Stimulated activated CD4-positive, alpha-beta T cell treated with anti-CD3 and anti-CD28 coated beads, Interleukin-12 subunit alpha, Interleukin-12 subunit beta, amount 100 ng/mL, for 48 hours (primary cell): ENCODE results near the gene AOPEP.
A peak's percentile ranks its signal among the peaks of the same experiment; 100 is the strongest.

Experiments used
- DNase-seq, 3 donors: peaks; one replicate each; pipeline ENCODE4 v3.0.0-alpha.2; 2020; ENCODE audit warnings: low read depth in 2 of 3, low spot score in 1 of 3

The AOPEP gene

DNA sequence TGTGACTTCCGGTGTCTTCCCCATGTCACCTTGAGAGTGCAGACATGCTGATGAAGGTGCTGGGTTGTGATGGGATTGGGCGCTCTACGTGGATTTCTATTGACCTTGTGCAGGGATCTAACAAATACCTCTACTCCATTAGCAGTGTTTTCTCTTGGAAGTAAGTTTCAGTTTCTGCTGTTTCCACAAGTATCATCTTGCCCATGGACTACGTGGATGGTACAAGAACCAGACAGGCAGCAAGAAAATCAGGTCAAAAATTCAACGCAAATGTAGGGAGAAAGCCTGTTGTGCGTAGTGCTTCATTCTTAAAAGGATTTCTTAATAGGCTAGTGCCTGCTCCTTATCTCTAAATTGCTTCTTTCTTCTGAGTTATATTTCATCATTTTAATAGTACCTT is 60.8 kb downstream of the AOPEP start:
- DNase-seq = no peak

- DNase-seq = no peak
These were observed 62.1 kb downstream of the AOPEP start for GRCh38 chr9:94788570-94789105.

DNA sequence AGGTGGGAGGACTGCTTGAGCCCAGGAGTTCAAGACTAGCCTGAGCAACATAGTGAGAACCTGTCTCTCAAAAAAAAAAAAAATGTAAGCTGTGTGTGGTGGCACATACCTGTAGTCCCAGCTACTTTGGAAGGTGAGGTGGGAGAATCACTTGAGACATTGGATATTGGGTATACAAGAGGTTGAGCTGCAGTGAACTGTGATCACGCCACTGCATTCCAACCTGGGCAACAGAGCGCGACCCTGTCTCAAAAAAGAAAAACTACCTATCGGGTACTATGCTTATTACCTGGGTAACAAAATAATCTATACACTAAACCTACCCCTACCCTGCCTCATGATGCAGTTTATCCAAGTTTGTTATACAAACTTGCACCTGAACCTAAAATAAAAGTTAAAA is 64.9 kb downstream of the AOPEP start:
- DNase-seq = no peak

- no peak for DNase-seq
These were observed 66.0 kb downstream of the AOPEP start for GRCh38 chr9:94792511-94792910.

GRCh38 chr9:94794476-94795167 is 68.1 kb downstream of the AOPEP start:
- DNase-seq = no peak

GRCh38 chr9:94796687-94797086 is 70.2 kb downstream of the AOPEP start:
- DNase-seq = no peak

GRCh38 chr9:94798201-94798600 is 71.7 kb downstream of the AOPEP start:
- DNase-seq = no peak

DNA sequence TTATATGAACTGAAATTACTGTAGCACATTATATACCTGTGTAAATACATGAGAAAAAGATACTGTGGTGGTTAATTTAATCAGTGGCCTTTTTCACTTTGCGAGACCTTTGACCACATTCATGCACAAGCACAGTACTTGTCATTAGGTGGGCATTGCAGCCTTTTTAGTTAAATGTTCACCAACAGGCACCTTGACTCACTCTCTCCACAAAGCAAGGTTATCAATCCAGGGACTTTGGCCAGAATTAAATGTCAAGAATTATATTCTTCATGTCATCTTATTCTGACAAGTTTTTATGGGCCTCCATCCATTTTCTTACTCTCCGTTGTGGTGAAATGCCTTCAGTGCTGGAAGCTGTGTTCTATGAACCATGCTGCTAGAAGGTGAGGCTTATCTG is 72.2 kb downstream of the AOPEP start:
- DNase-seq = no peak

- no peak for DNase-seq
These were observed 73.2 kb downstream of the AOPEP start for GRCh38 chr9:94799578-94800264.

- DNase-seq = no peak
These were observed 74.1 kb downstream of the AOPEP start for GRCh38 chr9:94800424-94801117.

GRCh38 chr9:94801234-94801633 is 74.7 kb downstream of the AOPEP start:
- DNase-seq = no peak

GRCh38 chr9:94801681-94802080 is 75.2 kb downstream of the AOPEP start:
- DNase-seq = no peak

DNA sequence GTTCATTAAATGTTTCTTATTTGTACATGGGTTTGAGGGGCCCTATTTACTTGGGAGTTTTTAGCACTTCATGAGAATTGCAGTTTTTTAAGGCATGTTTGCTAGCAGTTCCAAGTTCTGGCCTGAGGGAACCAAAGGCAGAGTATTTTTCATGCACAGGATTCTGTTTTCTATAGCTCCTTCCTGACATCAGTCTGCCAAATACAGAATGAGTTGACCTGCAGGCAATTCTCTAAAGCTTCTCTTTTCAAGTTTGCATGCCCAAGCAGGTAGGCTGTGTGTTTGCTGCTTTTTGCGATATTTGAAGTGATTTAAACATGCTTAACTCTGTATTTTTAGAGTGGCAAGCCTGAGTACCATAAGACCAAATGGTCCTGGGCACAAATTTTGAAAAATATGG is 75.8 kb downstream of the AOPEP start:
- DNase-seq = no peak

- peak in 2 of 3 donors; percentile 30 to 32 for DNase-seq
These were observed 76.3 kb downstream of the AOPEP start for GRCh38 chr9:94802793-94803192.

GRCh38 chr9:94804316-94804715 is 77.8 kb downstream of the AOPEP start:
- no peak for DNase-seq

GRCh38 chr9:94805051-94805489 is 78.6 kb downstream of the AOPEP start:
- no peak for DNase-seq

- DNase-seq = no peak
These were observed 79.1 kb downstream of the AOPEP start for GRCh38 chr9:94805585-94805984.

DNA sequence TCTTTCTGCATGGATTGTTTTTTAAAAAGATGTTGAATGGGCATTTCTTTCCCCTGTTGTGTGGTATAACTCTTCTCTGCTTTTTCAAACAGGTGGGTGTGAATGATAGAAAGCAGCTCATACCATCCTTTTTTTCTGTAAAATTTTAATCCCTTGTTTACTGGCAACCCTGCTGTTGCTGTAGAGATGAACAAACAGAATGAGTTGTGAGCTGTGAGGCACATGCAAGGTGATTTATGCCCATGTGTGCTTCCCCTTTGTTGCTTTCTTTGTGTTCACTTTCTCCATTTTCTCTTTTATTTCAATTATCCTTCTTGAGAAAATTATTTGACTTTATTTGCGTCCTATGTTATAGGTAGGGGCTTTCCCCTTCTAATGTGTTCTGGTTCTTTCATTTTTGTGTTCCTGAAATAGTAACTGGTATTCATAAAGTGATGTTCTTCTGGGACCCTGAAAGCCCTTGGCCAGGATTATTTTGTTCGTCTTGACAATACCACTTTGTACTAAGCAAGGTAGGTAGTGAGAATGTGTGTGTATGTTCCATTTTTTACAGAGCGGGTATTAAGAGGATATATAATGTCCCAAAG is 79.9 kb downstream of the AOPEP start:
- no peak for DNase-seq

DNA sequence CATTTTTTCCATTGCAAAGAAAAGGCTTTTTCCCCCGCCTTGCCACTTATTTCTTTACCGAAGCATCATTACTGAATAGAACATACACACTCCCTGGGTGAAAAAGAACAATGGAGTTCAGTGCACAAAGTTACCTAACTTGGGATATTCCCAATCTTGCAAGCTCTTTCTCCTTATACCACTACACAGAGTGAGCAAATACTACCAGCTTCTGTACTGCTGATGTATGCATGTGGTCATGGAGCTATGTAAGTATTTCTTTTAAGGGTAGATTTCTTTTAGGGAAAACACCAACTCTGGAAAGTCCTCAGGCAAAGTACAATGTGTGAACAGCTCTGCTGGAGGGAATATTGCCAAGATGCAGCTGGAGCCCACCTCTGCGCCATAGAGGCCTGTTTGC is 81.1 kb downstream of the AOPEP start:
- DNase-seq = no peak

DNA sequence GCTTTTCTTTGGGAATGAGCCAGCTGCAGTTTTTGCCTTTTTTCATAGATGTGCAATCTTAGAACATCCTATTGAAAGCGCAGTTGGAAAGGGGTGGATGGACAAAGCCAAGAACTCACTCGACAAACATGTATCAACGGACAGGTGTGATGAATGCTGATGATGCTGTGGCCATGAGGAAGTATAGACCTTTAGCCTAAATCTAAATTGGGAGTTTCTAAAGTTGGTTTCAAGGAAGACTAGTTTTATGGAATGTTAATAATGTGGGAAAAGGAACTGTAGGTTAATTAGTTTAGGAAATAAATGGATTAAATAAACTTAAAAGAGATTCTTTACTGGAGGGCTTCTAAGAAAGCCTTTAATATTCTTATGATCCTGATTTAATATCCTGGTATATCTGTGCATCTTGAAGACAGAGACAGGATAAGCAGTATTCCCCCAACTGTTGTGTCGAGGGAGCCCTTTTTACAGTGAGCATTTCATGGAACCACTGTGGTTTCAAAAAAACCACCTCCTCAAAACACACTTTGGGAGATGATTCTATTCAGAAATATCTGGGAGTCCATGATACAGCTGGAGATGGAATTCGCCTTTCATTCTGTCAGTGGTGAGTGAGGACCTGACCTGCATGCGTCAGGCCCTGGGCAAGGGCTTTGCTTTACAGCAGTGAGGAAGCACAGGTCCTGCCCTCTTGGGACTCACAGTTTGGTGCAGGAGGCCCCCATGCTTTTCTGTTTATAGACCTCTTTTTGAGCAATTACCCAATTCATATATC is 82.6 kb downstream of the AOPEP start:
- DNase-seq = no peak

DNA sequence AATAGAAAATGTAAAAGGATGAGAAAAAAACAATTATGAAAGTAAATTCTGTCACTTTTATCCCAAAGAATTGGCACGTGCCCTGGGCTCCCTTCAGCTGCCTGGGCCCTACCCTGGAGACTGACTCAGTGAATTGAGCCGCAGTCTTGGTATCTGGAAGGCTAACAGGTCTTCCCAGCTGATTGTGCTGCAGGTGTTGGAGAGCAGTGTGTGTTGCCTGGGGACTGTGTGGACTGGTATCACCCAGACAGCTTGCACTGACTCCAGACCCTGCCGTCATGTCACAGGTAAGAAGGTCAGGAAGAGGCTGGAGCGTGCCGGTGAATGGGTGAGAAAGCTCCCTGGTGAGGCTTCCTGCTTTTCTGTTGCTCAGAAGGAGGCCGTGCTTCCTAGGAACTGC is 83.3 kb downstream of the AOPEP start:
- no peak for DNase-seq
